ENCODE measurements around the gene MAGI1.

The MAGI1 gene

DNA sequence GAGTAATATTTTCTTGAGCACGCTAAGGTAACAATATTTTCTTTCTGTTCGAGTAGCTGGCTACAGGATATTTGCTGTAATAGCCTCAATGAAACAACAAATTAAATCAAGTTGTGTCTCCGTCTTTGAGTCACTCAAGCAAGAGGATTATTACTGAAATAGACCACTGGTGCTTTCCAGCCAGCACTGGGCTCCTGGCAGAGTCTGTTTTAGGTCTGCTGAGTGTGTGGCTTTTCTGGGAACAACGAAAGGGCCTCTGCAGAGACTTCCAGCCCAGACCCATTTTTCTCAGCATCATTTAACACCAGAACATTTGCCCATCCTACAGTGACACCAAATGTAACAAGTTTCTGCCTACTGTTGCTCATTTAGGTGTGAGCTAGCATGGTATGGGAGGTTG is 652.9 kb downstream of the MAGI1 start:
- TF ChIP-seq, protein P1, sequence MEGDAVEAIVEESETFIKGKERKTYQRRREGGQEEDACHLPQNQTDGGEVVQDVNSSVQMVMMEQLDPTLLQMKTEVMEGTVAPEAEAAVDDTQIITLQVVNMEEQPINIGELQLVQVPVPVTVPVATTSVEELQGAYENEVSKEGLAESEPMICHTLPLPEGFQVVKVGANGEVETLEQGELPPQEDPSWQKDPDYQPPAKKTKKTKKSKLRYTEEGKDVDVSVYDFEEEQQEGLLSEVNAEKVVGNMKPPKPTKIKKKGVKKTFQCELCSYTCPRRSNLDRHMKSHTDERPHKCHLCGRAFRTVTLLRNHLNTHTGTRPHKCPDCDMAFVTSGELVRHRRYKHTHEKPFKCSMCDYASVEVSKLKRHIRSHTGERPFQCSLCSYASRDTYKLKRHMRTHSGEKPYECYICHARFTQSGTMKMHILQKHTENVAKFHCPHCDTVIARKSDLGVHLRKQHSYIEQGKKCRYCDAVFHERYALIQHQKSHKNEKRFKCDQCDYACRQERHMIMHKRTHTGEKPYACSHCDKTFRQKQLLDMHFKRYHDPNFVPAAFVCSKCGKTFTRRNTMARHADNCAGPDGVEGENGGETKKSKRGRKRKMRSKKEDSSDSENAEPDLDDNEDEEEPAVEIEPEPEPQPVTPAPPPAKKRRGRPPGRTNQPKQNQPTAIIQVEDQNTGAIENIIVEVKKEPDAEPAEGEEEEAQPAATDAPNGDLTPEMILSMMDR (IDR thresholded peaks at IDR 0.05; ENCODE audit: insufficient read depth, missing control alignments) = no peak
- FAIRE-seq = no peak
- DNase-seq (ENCODE audit: insufficient read length, low spot score) = no peak

DNA sequence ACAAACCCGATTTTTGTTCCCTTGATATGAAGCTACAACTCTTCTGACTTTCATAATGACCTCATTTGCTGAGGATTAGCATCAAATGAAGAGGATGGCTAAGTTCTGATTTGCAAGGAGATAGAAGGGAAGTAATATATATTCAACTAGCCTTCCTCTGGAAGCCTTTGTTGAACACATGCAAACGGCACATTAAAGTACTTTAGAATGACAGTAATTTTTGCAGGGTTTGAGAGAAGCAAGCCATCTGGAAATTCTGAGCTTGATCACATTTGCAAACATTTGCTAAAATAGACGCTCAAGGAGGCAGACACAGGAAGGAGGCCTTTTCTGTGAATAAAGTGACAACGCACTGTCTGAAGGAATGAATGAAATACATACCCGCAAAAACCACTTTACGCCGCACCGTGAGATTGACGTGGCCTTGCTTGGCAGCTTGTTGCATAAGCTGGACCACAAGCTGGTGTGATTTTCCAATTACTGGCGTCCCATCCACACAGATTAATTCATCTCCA is 657.2 kb downstream of the MAGI1 start:
- TF ChIP-seq, protein P1 (IDR thresholded peaks at IDR 0.05; ENCODE audit: insufficient read depth, missing control alignments) = no peak
- DNase-seq (ENCODE audit: insufficient read length, low spot score) = no peak
- FAIRE-seq = no peak

DNA sequence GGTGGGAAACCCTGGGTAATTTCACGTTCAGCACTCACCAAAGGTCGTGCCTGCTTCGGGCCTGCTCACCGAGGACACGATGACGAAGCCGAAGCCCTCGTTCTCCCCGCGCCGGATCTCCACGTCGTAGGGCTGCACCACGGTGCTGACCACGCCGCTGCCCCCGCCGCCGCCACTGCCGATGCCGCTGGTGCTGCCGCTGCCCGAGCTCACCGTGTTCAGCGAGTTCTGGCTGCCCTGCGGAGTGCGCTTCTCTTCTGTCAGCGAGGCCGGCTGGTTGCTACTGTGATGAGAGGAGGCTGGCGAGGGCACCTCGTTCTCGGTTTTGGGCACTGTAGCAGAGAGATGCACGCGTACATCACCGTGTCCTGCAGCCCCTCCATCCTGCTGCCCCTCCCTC is 659.5 kb downstream of the MAGI1 start:
- FAIRE-seq (no peak), DNase-seq (ENCODE audit: insufficient read length, low spot score) (no peak)
- TF ChIP-seq, protein P1 (IDR thresholded peaks at IDR 0.05; ENCODE audit: insufficient read depth, missing control alignments) = no peak

DNA sequence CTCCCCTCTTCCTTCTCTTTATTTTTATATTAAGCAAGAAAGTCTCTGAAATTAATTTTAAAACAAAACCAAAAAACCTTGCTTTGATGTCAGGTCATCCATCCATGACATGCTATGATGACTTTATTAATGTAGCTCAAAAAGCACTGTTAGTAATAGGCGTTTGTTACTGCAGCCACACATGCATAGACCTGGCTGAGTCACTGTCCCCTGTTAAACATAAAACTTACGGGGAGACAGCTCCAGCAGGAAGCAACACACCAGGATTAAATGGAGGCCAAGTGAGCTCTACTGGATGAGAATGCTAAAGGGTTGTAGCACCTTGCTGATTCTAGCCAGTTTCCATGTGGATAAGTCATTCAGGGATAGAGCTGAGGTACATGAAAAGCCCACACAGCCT is 661.1 kb downstream of the MAGI1 start:
- TF ChIP-seq, protein P1 (IDR thresholded peaks at IDR 0.05; ENCODE audit: insufficient read depth, missing control alignments) = no peak
- FAIRE-seq = no peak
- DNase-seq (ENCODE audit: insufficient read length, low spot score) = no peak

DNA sequence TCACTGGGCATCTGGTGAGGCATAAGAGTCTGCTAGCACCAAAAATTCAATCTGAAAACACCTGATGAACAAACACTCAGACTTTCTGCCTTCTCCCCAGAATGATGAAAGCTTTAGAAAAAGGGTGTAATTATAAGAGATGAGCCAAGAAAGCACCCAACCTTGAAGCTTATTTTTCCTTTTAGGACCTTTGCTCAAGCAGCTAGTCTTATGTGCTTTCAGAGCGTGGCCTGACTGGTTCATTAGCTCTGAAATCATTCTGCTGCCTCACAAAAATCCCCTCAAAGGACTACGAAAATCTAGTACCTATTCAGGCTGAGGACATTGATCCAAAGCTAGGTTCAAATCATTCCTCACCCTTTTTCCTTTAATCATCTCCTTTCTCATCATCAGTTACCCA is 662.3 kb downstream of the MAGI1 start:
- TF ChIP-seq, protein P1 (IDR thresholded peaks at IDR 0.05; ENCODE audit: insufficient read depth, missing control alignments) = no peak
- FAIRE-seq (no peak), DNase-seq (ENCODE audit: insufficient read length, low spot score) (no peak)

DNA sequence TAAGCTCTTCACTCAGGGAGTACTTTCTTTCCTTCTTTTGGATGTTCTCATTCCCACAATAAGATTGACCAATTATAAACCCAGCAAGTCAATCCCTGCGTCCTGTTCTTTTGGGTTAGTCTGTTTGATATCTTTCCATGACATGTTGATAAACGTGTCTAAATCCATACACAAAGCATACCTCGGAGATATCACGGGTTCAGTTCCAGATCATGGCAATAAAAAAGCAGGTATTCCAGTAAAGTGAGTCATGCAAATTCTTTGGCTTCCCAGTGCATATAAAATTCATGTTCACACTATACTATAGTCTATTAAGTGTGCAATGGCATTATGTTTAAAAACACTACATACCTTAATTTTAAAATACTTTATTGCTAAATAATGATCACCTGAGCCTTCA is 667.7 kb downstream of the MAGI1 start:
- FAIRE-seq (no peak), DNase-seq (ENCODE audit: insufficient read length, low spot score) (no peak)

DNA sequence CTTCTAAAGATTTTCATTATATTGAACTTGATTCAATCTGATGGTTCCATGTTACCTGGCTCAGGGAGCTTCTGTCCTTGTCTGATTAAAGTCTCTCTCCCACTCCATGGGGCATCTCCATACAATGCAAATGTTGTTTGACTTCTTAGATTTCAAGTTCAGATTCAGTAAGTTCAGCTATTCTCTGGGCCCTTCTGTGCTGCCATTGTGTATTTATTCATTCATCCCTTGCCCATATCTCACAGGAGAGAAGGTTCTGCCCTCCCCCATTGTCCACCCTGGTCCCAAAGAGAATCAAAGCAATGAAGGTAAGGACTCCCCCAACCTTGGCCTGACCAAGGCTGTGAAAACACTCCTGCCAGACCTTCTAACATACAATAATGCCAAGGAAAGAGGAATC is 669.9 kb downstream of the MAGI1 start:
- FAIRE-seq (no peak), DNase-seq (ENCODE audit: insufficient read length, low spot score) (no peak)
- TF ChIP-seq, protein P1 (IDR thresholded peaks at IDR 0.05; ENCODE audit: insufficient read depth, missing control alignments) = no peak

More for the DNA sequence above, 667.7 kb downstream of the MAGI1 start:
- TF ChIP-seq, protein P1 (IDR thresholded peaks at IDR 0.05; ENCODE audit: insufficient read depth, missing control alignments) = no peak

Data from D721Med (cell line).